ENCODE results near the gene ATXN1. TPM values are rescaled to one million over a fixed set of nuclear protein-coding genes. Genes with fewer than 3 reads are reported as not detected.

The ATXN1 gene
- total RNA-seq, 1 experiment from 2014 or later = 16.5 TPM

- BruUV-seq (replicated peaks) = no TSS peak
- Mint-ChIP-seq H3K4me3 (ENCODE audit: unreplicated experiment) (no peak overlapping the region), H3K36me3 (ENCODE audit: insufficient read depth, unreplicated experiment) (no peaks in the 10 kb centered on the region), H3K4me1 (ENCODE audit: insufficient read depth, unreplicated experiment) (peaks cover 11% of the 10 kb centered on the region), H3K27ac (ENCODE audit: low read depth, unreplicated experiment) (no peak overlapping the region), H3K27me3 (ENCODE audit: insufficient read depth, unreplicated experiment) (no peaks in the 10 kb centered on the region), H3K9me3 (ENCODE audit: unreplicated experiment) (no peaks in the 10 kb centered on the region)
- DNase-seq (ENCODE audit: unreplicated experiment) = no peak
- intact Hi-C loops (cut with micrococcal nuclease) = no loop called here
- TF ChIP-seq CTCF (IDR thresholded peaks at IDR 0.05; ENCODE audit: unreplicated experiment) = no peak
- ChIA-PET POLR2A (interaction anchor here (0.6 kb wide), 1 partner anchor 547 kb away, joined by 3 read pairs; no protein-coding TSS in a partner anchor), CTCF (interaction anchor here (0.7 to 1.2 kb wide), 3 partner anchors 14 to 43 kb away, joined by 3 to 5 read pairs (median 4); no protein-coding TSS in a partner anchor)
Observed at GRCh38 chr6:16254535-16254934, 506.7 kb downstream of the ATXN1 start.

- H3K4me3 Mint-ChIP-seq (ENCODE audit: unreplicated experiment) = no peak overlapping the region
- ChIA-PET POLR2A (no interaction called here), CTCF (no interaction called here)
- intact Hi-C loops (cut with micrococcal nuclease) = no loop called here
- H3K36me3 Mint-ChIP-seq (ENCODE audit: insufficient read depth, unreplicated experiment) = no peaks in the 10 kb centered on the region
- no peak for DNase-seq (ENCODE audit: unreplicated experiment)
- no peak overlapping the region for H3K27ac Mint-ChIP-seq (ENCODE audit: low read depth, unreplicated experiment)
- no TSS peak for BruUV-seq (replicated peaks)
- H3K9me3 Mint-ChIP-seq (ENCODE audit: unreplicated experiment) = no peaks in the 10 kb centered on the region
- peaks cover 11% of the 10 kb centered on the region for H3K4me1 Mint-ChIP-seq (ENCODE audit: insufficient read depth, unreplicated experiment)
- no peak for TF ChIP-seq CTCF (IDR thresholded peaks at IDR 0.05; ENCODE audit: unreplicated experiment)
- H3K27me3 Mint-ChIP-seq (ENCODE audit: insufficient read depth, unreplicated experiment) = no peaks in the 10 kb centered on the region
Observed at GRCh38 chr6:16253399-16254144, 507.7 kb downstream of the ATXN1 start.

GRCh38 chr6:16252686-16253299 lies 508.5 kb downstream of the ATXN1 start:
- Mint-ChIP-seq H3K27me3 (ENCODE audit: insufficient read depth, unreplicated experiment) (no peaks in the 10 kb centered on the region), H3K4me1 (ENCODE audit: insufficient read depth, unreplicated experiment) (peaks cover 11% of the 10 kb centered on the region), H3K27ac (ENCODE audit: low read depth, unreplicated experiment) (peak overlapping the region; percentile 7), H3K9me3 (ENCODE audit: unreplicated experiment) (no peaks in the 10 kb centered on the region), H3K4me3 (ENCODE audit: unreplicated experiment) (no peak overlapping the region), H3K36me3 (ENCODE audit: insufficient read depth, unreplicated experiment) (no peaks in the 10 kb centered on the region)
- TF ChIP-seq CTCF (IDR thresholded peaks at IDR 0.05; ENCODE audit: unreplicated experiment) = no peak
- ChIA-PET CTCF (no interaction called here), POLR2A (interaction anchor here (1.1 kb wide), 1 partner anchor 20 kb away, joined by 4 read pairs; no protein-coding TSS in a partner anchor)
- no peak for DNase-seq (ENCODE audit: unreplicated experiment)
- BruUV-seq (replicated peaks) = no TSS peak
- intact Hi-C loops (cut with micrococcal nuclease) = no loop called here

GRCh38 chr6:16251706-16252105 lies 509.6 kb downstream of the ATXN1 start:
- Mint-ChIP-seq H3K27me3 (ENCODE audit: insufficient read depth, unreplicated experiment) (no peaks in the 10 kb centered on the region), H3K36me3 (ENCODE audit: insufficient read depth, unreplicated experiment) (no peaks in the 10 kb centered on the region), H3K9me3 (ENCODE audit: unreplicated experiment) (no peaks in the 10 kb centered on the region), H3K4me1 (ENCODE audit: insufficient read depth, unreplicated experiment) (peaks cover 11% of the 10 kb centered on the region), H3K4me3 (ENCODE audit: unreplicated experiment) (no peak overlapping the region), H3K27ac (ENCODE audit: low read depth, unreplicated experiment) (peak overlapping the region; percentile 66)
- peak; percentile 21 for DNase-seq (ENCODE audit: unreplicated experiment)
- intact Hi-C loops (cut with micrococcal nuclease) = no loop called here
- no TSS peak for BruUV-seq (replicated peaks)
- POLR2A ChIA-PET = interaction anchor here (0.6 to 1.1 kb wide), 5 partner anchors 12 to 1215 kb away, joined by 3 to 5 read pairs (median 4); no protein-coding TSS in a partner anchor
- no peak for TF ChIP-seq CTCF (IDR thresholded peaks at IDR 0.05; ENCODE audit: unreplicated experiment)
- CTCF ChIA-PET = interaction anchor here (0.6 kb wide), 1 partner anchor 15 kb away, joined by 3 read pairs; no protein-coding TSS in a partner anchor
